Epidermal melanocyte (primary cell): Measurements from ENCODE around the gene LENG9.

Experiments used
- DNase-seq: peaks from one replicate; pipeline ENCODE4 v3.0.0; 2011; ENCODE audit warnings: low spot score; ENCODE audit not compliant: insufficient read length

The LENG9 gene

GRCh38 chr19:54422136-54422535 is 41.4 kb downstream of the LENG9 start:
- peak; percentile 11 for DNase-seq

GRCh38 chr19:54421521-54421920 is 42.1 kb downstream of the LENG9 start:
- DNase-seq: peak; percentile 4

GRCh38 chr19:54421169-54421516 is 42.4 kb downstream of the LENG9 start:
- no peak for DNase-seq

- peak; percentile 49 for DNase-seq
These were observed 43.0 kb downstream of the LENG9 start for GRCh38 chr19:54420383-54421168.

- no peak for DNase-seq
These were observed 43.6 kb downstream of the LENG9 start for GRCh38 chr19:54420068-54420382.

GRCh38 chr19:54418930-54419800 is 44.4 kb downstream of the LENG9 start:
- DNase-seq: peak; percentile 12

- DNase-seq: peak; percentile 42
These were observed 45.3 kb downstream of the LENG9 start for GRCh38 chr19:54418030-54418929.

- peak; percentile 9 for DNase-seq
These were observed 46.7 kb downstream of the LENG9 start for GRCh38 chr19:54416695-54417491.

GRCh38 chr19:54415901-54416673 is 47.5 kb downstream of the LENG9 start:
- peak; percentile 17 for DNase-seq

- peak; percentile 15 for DNase-seq
These were observed 48.2 kb downstream of the LENG9 start, which contains the start of gene TTYH1 for GRCh38 chr19:54415208-54415900. TSS of gene TTYH1 (plus strand) at chr19:54415464. CDS start at chr19:54415553, 89 bp downstream.

GRCh38 chr19:54414156-54414555 is 49.4 kb downstream of the LENG9 start:
- no peak for DNase-seq

GRCh38 chr19:54412877-54413276 is 50.7 kb downstream of the LENG9 start:
- DNase-seq: no peak
